HCT116 (cell line): Measurements from ENCODE around the gene CRYGA. TPM values are rescaled to one million over a fixed set of nuclear protein-coding genes. Genes with fewer than 3 reads are reported as not detected.

Experiments used
- ATAC-seq: fragments of 200-7000 bp; cut with Tn5 transposase; 2 replicates; pipeline ENCODE4 v1.9.1; 2020; ENCODE audit warnings: mild to moderate bottlenecking, moderate library complexity
- BruUV-seq: library from RNA; stranded (reverse); fragments of 400-500 nt; replicated peaks from 2 replicates; lab custom pipeline; 2021; lab: Mats Ljungman, UMichigan
- CTCF ChIA-PET: fragments of 300-600 bp; sonication (Branson Sonifier 250); formaldehyde crosslinking; loops from one replicate; lab custom pipeline; 2021; ENCODE audit warnings: antibody characterized with exemption; lab: Charles Lee
- POLR2A ChIA-PET: fragments of 300-600, 350-600 bp; sonication (Branson Sonifier 250); formaldehyde crosslinking; loops from one replicate; lab custom pipeline; 2021; ENCODE audit warnings: antibody characterized with exemption; lab: Charles Lee
- RAD21 ChIA-PET, 2 experiments: fragments of 300-600 bp; sonication (Branson Sonifier 250); formaldehyde crosslinking; loops; one replicate each; lab custom pipeline; 2023; ENCODE audit warnings: low total read pairs in 2 of 2; ENCODE audit not compliant: uncharacterized antibody in 2 of 2, unreplicated experiment in 2 of 2, low non-redundant PET in 1 of 2; lab: Charles Lee
- DNase-seq: peaks from one replicate; pipeline ENCODE4 v3.0.0-alpha.2; 2010; ENCODE audit warnings: low read depth, low spot score
- H2AFZ ChIP-seq: fragments of 200-600 bp; shearing (Covaris generic), sonication (generic); 2 replicates; pipeline ENCODE4 v1.6.1; 2017; ENCODE audit warnings: low read depth, mixed run types, mixed read lengths, antibody characterized with exemption, low read length; ENCODE audit not compliant: poor library complexity, severe bottlenecking
- H3K27ac ChIP-seq: 2 replicates; pipeline ENCODE4 v1.5.1; 2012; ENCODE audit warnings: low read depth, low read length
- H3K27me3 ChIP-seq: fragments of 200-600 bp; sonication (generic); 2 replicates; pipeline ENCODE4 v1.6.1; 2016; ENCODE audit warnings: mixed run types, low read length, mixed read lengths; ENCODE audit not compliant: insufficient read depth
- H3K36me3 ChIP-seq, 2 experiments: fragments of 200-500 bp in 1 of 2; fragments of 200-600 bp in 1 of 2; sonication (Bioruptor generic) in 1 of 2; sonication (generic) in 1 of 2; 2 replicates each; pipeline versions ENCODE4 v1.5.1 to v1.6.1; 2014 to 2016; ENCODE audit warnings: low read length in 2 of 2, inconsistent platforms in 1 of 2, mixed read lengths in 1 of 2, mixed run types in 1 of 2; ENCODE audit not compliant: insufficient read depth in 2 of 2, control insufficient read depth in 1 of 2
- H3K4me1 ChIP-seq, 2 experiments: fragments of 200-600 bp in 1 of 2; sonication (generic) in 1 of 2; 2 replicates each; pipeline versions ENCODE4 v1.5.1 to v1.6.1; 2012 to 2017; ENCODE audit warnings: low read length in 2 of 2, inconsistent platforms in 1 of 2, mild to moderate bottlenecking in 1 of 2, mixed read lengths in 1 of 2, mixed run types in 1 of 2, moderate library complexity in 1 of 2; ENCODE audit not compliant: insufficient read depth in 2 of 2, control insufficient read depth in 1 of 2
- H3K4me2 ChIP-seq: fragments of 200-600 bp; sonication (generic); 2 replicates; pipeline ENCODE4 v1.6.1; 2017; ENCODE audit warnings: mixed run types, low read length, mixed read lengths
- H3K4me3 ChIP-seq, 2 experiments: fragments of 200-600 bp in 1 of 2; sonication (generic) in 1 of 2; replicated peaks in 1 of 2; 2 replicates each; pipeline ENCODE4 v1.5.1; 2011 to 2016; ENCODE audit warnings: low read length in 2 of 2, control low read depth in 1 of 2, low read depth in 1 of 2, mild to moderate bottlenecking in 1 of 2, mixed read lengths in 1 of 2, mixed run types in 1 of 2
- H3K79me2 ChIP-seq: fragments of 200-600 bp; sonication (generic); 2 replicates; pipeline ENCODE4 v1.6.1; 2017; ENCODE audit warnings: mild to moderate bottlenecking, mixed run types, low read length, moderate library complexity, mixed read lengths; ENCODE audit not compliant: insufficient read depth
- H3K9ac ChIP-seq: fragments of 200-600 bp; sonication (generic); 2 replicates; pipeline ENCODE4 v1.6.1; 2016; ENCODE audit warnings: low read length, mixed read lengths
- H3K9me2 ChIP-seq: fragments of 200-600 bp; sonication (generic), shearing (Covaris generic); 2 replicates; pipeline ENCODE4 v1.6.1; 2017; ENCODE audit warnings: mixed run types, mild to moderate bottlenecking, moderate library complexity; ENCODE audit not compliant: insufficient read depth
- H3K9me3 ChIP-seq, 2 experiments: fragments of 200-500 bp in 1 of 2; fragments of 200-600 bp in 1 of 2; sonication (Bioruptor generic) in 1 of 2; sonication (generic) in 1 of 2; 2 replicates each; pipeline ENCODE4 v1.6.1; 2014 to 2017; ENCODE audit warnings: low read length in 2 of 2, mixed read lengths in 2 of 2, inconsistent platforms in 1 of 2, low read depth in 1 of 2, mild to moderate bottlenecking in 1 of 2, mixed run types in 1 of 2, moderate library complexity in 1 of 2; ENCODE audit not compliant: control insufficient read depth in 1 of 2, insufficient read depth in 1 of 2
- H4K20me1 ChIP-seq: fragments of 200-600 bp; sonication (generic), shearing (Covaris generic); 2 replicates; pipeline ENCODE4 v1.6.1; 2017; ENCODE audit warnings: mixed run types, mild to moderate bottlenecking, moderate library complexity; ENCODE audit not compliant: insufficient read depth
- ATF3 ChIP-seq: IDR thresholded peaks from 2 replicates; pipeline ENCODE4 v1.6.1; 2012
- CBX3 ChIP-seq: IDR thresholded peaks from 2 replicates; pipeline ENCODE4 v1.6.1; 2012; ENCODE audit warnings: low read depth
- CEBPB ChIP-seq: IDR thresholded peaks from 2 replicates; pipeline ENCODE4 v1.6.1; 2012; ENCODE audit warnings: low read depth
- EGR1 ChIP-seq: IDR thresholded peaks from 2 replicates; pipeline ENCODE4 v1.6.1; 2012; ENCODE audit warnings: low read depth
- EZH2 ChIP-seq: fragments of 200-600 bp; sonication (generic); IDR thresholded peaks from 2 replicates; pipeline ENCODE4 v1.6.1; 2017; ENCODE audit warnings: antibody characterized with exemption, mixed run types
- EZH2phosphoT487 ChIP-seq: fragments of 200-600 bp; IDR thresholded peaks from 2 replicates; pipeline ENCODE4 v1.6.1; 2018; ENCODE audit warnings: antibody characterized with exemption, borderline replicate concordance
- FOSL1 ChIP-seq: IDR thresholded peaks from 2 replicates; pipeline ENCODE4 v1.6.1; 2012; ENCODE audit warnings: low read depth
- JUND ChIP-seq: IDR thresholded peaks from 2 replicates; pipeline ENCODE4 v1.6.1; 2012
- MAX ChIP-seq: IDR thresholded peaks from 2 replicates; pipeline ENCODE4 v1.6.1; 2012
- POLR2A ChIP-seq: IDR thresholded peaks from 2 replicates; pipeline ENCODE4 v1.7.0; 2011; ENCODE audit warnings: borderline replicate concordance; ENCODE audit not compliant: insufficient read depth, insufficient read length; ENCODE audit errors: extremely low read depth
- POLR2AphosphoS5 ChIP-seq: IDR thresholded peaks from 2 replicates; pipeline ENCODE4 v1.6.1; 2011; ENCODE audit warnings: mild to moderate bottlenecking, low read depth, low read length, moderate library complexity
- SP1 ChIP-seq: IDR thresholded peaks from 2 replicates; pipeline ENCODE4 v1.6.1; 2012; ENCODE audit warnings: low read depth
- YY1 ChIP-seq: IDR thresholded peaks from 2 replicates; pipeline ENCODE4 v1.6.1; 2011; ENCODE audit warnings: low read length, low read depth, moderate library complexity, mild to moderate bottlenecking; ENCODE audit not compliant: insufficient replicate concordance; ENCODE audit errors: extremely low read depth
- ZFX ChIP-seq: fragments of 450-650 bp; IDR thresholded peaks from 2 replicates; pipeline ENCODE4 v1.6.1; 2017
- ZNF274 ChIP-seq: fragments of 200-500 bp; sonication (Bioruptor generic); IDR thresholded peaks from 2 replicates; pipeline ENCODE4 v1.6.1; 2014; ENCODE audit warnings: mild to moderate bottlenecking, low read depth, low read length, inconsistent platforms
- intact Hi-C: fragments of 100-400 bp; cut with micrococcal nuclease; formaldehyde crosslinking; loops from 2 replicates; pipeline ENCODE4 v1.10.0; 2022
- total RNA-seq: library from RNA; stranded (reverse); gene quantifications from one replicate; pipeline ENCODE4 v1.2.1, GENCODE V29; 2021; ENCODE audit not compliant: unreplicated experiment
- TF ChIP-seq, protein P1 (sequence below), 3 experiments: fragments of 200-600 bp in 1 of 3; sonication (generic) in 1 of 3; IDR thresholded peaks in 2 of 3; conservative IDR thresholded peaks in 1 of 3; 2 replicates each; pipeline ENCODE4 v1.5.1; 2012 to 2017; ENCODE audit warnings: low read depth in 2 of 3, low read length in 2 of 3, antibody characterized with exemption in 1 of 3, borderline replicate concordance in 1 of 3, control low read depth in 1 of 3, mild to moderate bottlenecking in 1 of 3, mixed read lengths in 1 of 3, mixed run types in 1 of 3, moderate library complexity in 1 of 3; ENCODE audit not compliant: insufficient read depth in 1 of 3

Gene CRYGA
- total RNA-seq, 1 experiment from 2014 or later, result not detected

GRCh38 chr2:208183972-208184705, 20.8 kb upstream of the CRYGA start:
- Histone ChIP-seq H4K20me1 (no peaks in the 10 kb centered on the region), H3K9me3 (no peaks in the 10 kb centered on the region), H3K36me3 (no peaks in the 10 kb centered on the region), H3K4me1 (peaks cover 2 to 3% of the 10 kb centered on the region in 2 experiments; a peak in 3 of 4 replicates), H3K4me2 (no peak overlapping the region), H3K27me3 (no peaks in the 10 kb centered on the region), H3K27ac (no peak overlapping the region), H3K4me3 (no peak overlapping the region), H2AFZ (no peak overlapping the region), H3K9me2 (no peaks in the 10 kb centered on the region), H3K79me2 (no peaks in the 10 kb centered on the region), H3K9ac (no peak overlapping the region)
- no TSS peak for BruUV-seq
- DNase-seq (no peak), ATAC-seq (no peak)
- intact Hi-C loops, result no loop called here
- ChIA-PET POLR2A (no interaction called here), RAD21 (no interaction called here), CTCF (no interaction called here)
- TF ChIP-seq ATF3 (no peak), FOSL1 (no peak), EGR1 (no peak), ZFX (no peak), POLR2AphosphoS5 (no peak), JUND (no peak), CBX3 (no peak), ZNF274 (no peak), EZH2phosphoT487 (no peak), CEBPB (no peak), MAX (no peak), POLR2A (no peak), YY1 (no peak), EZH2 (no peak), SP1 (no peak)
- TF ChIP-seq, protein P1, sequence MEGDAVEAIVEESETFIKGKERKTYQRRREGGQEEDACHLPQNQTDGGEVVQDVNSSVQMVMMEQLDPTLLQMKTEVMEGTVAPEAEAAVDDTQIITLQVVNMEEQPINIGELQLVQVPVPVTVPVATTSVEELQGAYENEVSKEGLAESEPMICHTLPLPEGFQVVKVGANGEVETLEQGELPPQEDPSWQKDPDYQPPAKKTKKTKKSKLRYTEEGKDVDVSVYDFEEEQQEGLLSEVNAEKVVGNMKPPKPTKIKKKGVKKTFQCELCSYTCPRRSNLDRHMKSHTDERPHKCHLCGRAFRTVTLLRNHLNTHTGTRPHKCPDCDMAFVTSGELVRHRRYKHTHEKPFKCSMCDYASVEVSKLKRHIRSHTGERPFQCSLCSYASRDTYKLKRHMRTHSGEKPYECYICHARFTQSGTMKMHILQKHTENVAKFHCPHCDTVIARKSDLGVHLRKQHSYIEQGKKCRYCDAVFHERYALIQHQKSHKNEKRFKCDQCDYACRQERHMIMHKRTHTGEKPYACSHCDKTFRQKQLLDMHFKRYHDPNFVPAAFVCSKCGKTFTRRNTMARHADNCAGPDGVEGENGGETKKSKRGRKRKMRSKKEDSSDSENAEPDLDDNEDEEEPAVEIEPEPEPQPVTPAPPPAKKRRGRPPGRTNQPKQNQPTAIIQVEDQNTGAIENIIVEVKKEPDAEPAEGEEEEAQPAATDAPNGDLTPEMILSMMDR (IDR thresholded peaks at IDR 0.05 in 2 of 3, conservative IDR thresholded peaks at IDR 0.05 in 1 of 3; ENCODE audit: borderline replicate concordance in 1 of 3, insufficient read depth in 1 of 3, low read depth in 2 of 3, low read length in 2 of 3), result no peak
